Naive B cell (primary cell): ENCODE data around the gene PTPRT. TPM values are rescaled to one million over a fixed set of nuclear protein-coding genes. Genes with fewer than 3 reads are reported as not detected.
"Not testable (repeated sequence)": the region's sequence is repeated elsewhere in the genome, so short reads cannot be mapped to it uniquely, and the experiment has no call there.

ENCODE experiments used
- ATAC-seq, 2 donors: fragments of 150-1000 bp; cut with Tn5 transposase; 2 replicates each; pipeline ENCODE4 v1.10.0; 2021; ENCODE audit warnings: low read depth in 2 of 2, mild to moderate bottlenecking in 2 of 2, moderate library complexity in 2 of 2
- DNase-seq: peaks from one replicate; pipeline ENCODE4 v3.0.0; 2022
- H3K27ac Mint-ChIP-seq, 6 donors: one replicate each; pipeline ENCODE4 v1.8.0; 2020 to 2022; ENCODE audit warnings: mild to moderate bottlenecking in 6 of 6, mixed read lengths in 6 of 6, moderate library complexity in 5 of 6, inconsistent platforms in 2 of 6
- H3K27me3 Mint-ChIP-seq, 3 donors: one replicate each; pipeline ENCODE4 v1.8.0; 2021 to 2022; ENCODE audit warnings: mixed read lengths in 3 of 3, mild to moderate bottlenecking in 1 of 3
- H3K36me3 Mint-ChIP-seq, 2 donors: one replicate each; pipeline ENCODE4 v1.8.0; 2020 to 2022; ENCODE audit warnings: mixed read lengths in 2 of 2, inconsistent platforms in 1 of 2, mild to moderate bottlenecking in 1 of 2
- H3K4me1 Mint-ChIP-seq, 3 donors: one replicate each; pipeline ENCODE4 v1.8.0; 2020 to 2022; ENCODE audit warnings: mixed read lengths in 3 of 3, inconsistent platforms in 1 of 3, mild to moderate bottlenecking in 1 of 3, moderate library complexity in 1 of 3
- H3K4me3 Mint-ChIP-seq, 8 donors: one replicate each; pipeline ENCODE4 v1.8.0; 2020 to 2022; ENCODE audit warnings: mild to moderate bottlenecking in 8 of 8, mixed read lengths in 8 of 8, moderate library complexity in 8 of 8, inconsistent platforms in 2 of 8
- H3K9me3 Mint-ChIP-seq, 7 donors: one replicate each; pipeline ENCODE4 v1.8.0; 2020 to 2022; ENCODE audit warnings: mixed read lengths in 7 of 7, mild to moderate bottlenecking in 5 of 7, inconsistent platforms in 2 of 7, moderate library complexity in 1 of 7
- polyA plus RNA-seq, 6 donors: library from polyadenylated mRNA; unstranded; fragments of 300-500 nt; fragmentation: Illumina TruSeq; gene quantifications; one replicate each; pipeline ENCODE4 v1.2.3, GENCODE V29; 2021; ENCODE audit warnings: low read depth in 6 of 6

PTPRT gene
- polyA plus RNA-seq, 6 donors from 2014 or later: not detected

- H3K4me3 Mint-ChIP-seq: no peak overlapping the region
- DNase-seq: no peak
- H3K4me1 Mint-ChIP-seq: no peaks in the 10 kb centered on the region
- H3K9me3 Mint-ChIP-seq: peaks cover 0 to 18% (median 5%) of the 10 kb centered on the region in 7 donors
- H3K36me3 Mint-ChIP-seq: no peaks in the 10 kb centered on the region
- H3K27ac Mint-ChIP-seq: no peak overlapping the region
- no peak for ATAC-seq
- no peaks in the 10 kb centered on the region for H3K27me3 Mint-ChIP-seq
Observed at GRCh38 chr20:42920776-42921175, 268.9 kb downstream of the PTPRT start.

- Mint-ChIP-seq H3K27ac (no peak overlapping the region), H3K4me3 (no peak overlapping the region), H3K9me3 (peaks cover 0 to 18% (median 11%) of the 10 kb centered on the region in 7 donors), H3K27me3 (no peaks in the 10 kb centered on the region), H3K36me3 (no peaks in the 10 kb centered on the region), H3K4me1 (no peaks in the 10 kb centered on the region)
- ATAC-seq (no peak), DNase-seq (no peak)
Observed at GRCh38 chr20:42919316-42919715, 270.4 kb downstream of the PTPRT start.

- no peaks in the 10 kb centered on the region for H3K27me3 Mint-ChIP-seq
- DNase-seq: no peak
- peaks cover 2 to 14% (median 6%) of the 10 kb centered on the region in 7 donors for H3K9me3 Mint-ChIP-seq
- H3K4me3 Mint-ChIP-seq: no peak overlapping the region
- H3K27ac Mint-ChIP-seq: no peak overlapping the region
- no peaks in the 10 kb centered on the region for H3K36me3 Mint-ChIP-seq
- no peak for ATAC-seq
- H3K4me1 Mint-ChIP-seq: no peaks in the 10 kb centered on the region
Observed at GRCh38 chr20:42915081-42915480, 274.6 kb downstream of the PTPRT start.

GRCh38 chr20:42914302-42914701, 275.4 kb downstream of the PTPRT start:
- ATAC-seq (no peak), DNase-seq (no peak)
- H3K36me3 Mint-ChIP-seq: no peaks in the 10 kb centered on the region
- H3K4me1 Mint-ChIP-seq: no peaks in the 10 kb centered on the region
- peaks cover 2 to 14% (median 8%) of the 10 kb centered on the region in 7 donors for H3K9me3 Mint-ChIP-seq
- H3K27ac Mint-ChIP-seq: no peak overlapping the region
- H3K4me3 Mint-ChIP-seq: no peak overlapping the region
- no peaks in the 10 kb centered on the region for H3K27me3 Mint-ChIP-seq

GRCh38 chr20:42910808-42911207, 278.9 kb downstream of the PTPRT start:
- H3K9me3 Mint-ChIP-seq, DNase-seq, H3K4me3 Mint-ChIP-seq, ATAC-seq, H3K4me1 Mint-ChIP-seq, H3K27ac Mint-ChIP-seq, H3K27me3 Mint-ChIP-seq, H3K36me3 Mint-ChIP-seq: not testable (repeated sequence)

GRCh38 chr20:42907730-42908129, 282.0 kb downstream of the PTPRT start:
- peaks cover 0 to 16% (median 7%) of the 10 kb centered on the region in 7 donors for H3K9me3 Mint-ChIP-seq
- DNase-seq (no peak), ATAC-seq (no peak)
- H3K4me1 Mint-ChIP-seq: no peaks in the 10 kb centered on the region
- H3K4me3 Mint-ChIP-seq: no peak overlapping the region
- H3K36me3 Mint-ChIP-seq: no peaks in the 10 kb centered on the region
- H3K27ac Mint-ChIP-seq: no peak overlapping the region
- no peaks in the 10 kb centered on the region for H3K27me3 Mint-ChIP-seq

- Mint-ChIP-seq H3K27ac (no peak overlapping the region), H3K4me1 (no peaks in the 10 kb centered on the region), H3K36me3 (no peaks in the 10 kb centered on the region), H3K9me3 (peaks cover 0 to 16% (median 7%) of the 10 kb centered on the region in 7 donors), H3K27me3 (no peaks in the 10 kb centered on the region), H3K4me3 (no peak overlapping the region)
- DNase-seq (no peak), ATAC-seq (no peak)
Observed at GRCh38 chr20:42906120-42906519, 283.6 kb downstream of the PTPRT start.

- Mint-ChIP-seq H3K27me3 (no peaks in the 10 kb centered on the region), H3K36me3 (no peaks in the 10 kb centered on the region), H3K4me3 (no peak overlapping the region), H3K27ac (no peak overlapping the region), H3K4me1 (no peaks in the 10 kb centered on the region), H3K9me3 (peaks cover 5 to 9% (median 6%) of the 10 kb centered on the region in 7 donors)
- DNase-seq: no peak
- no peak for ATAC-seq
Observed at GRCh38 chr20:42902509-42902908, 287.2 kb downstream of the PTPRT start.

GRCh38 chr20:42901689-42902440, 287.8 kb downstream of the PTPRT start:
- no peaks in the 10 kb centered on the region for H3K27me3 Mint-ChIP-seq
- no peak overlapping the region for H3K4me3 Mint-ChIP-seq
- no peak overlapping the region for H3K27ac Mint-ChIP-seq
- peaks cover 3 to 9% (median 5%) of the 10 kb centered on the region in 7 donors for H3K9me3 Mint-ChIP-seq
- ATAC-seq: no peak
- H3K36me3 Mint-ChIP-seq: no peaks in the 10 kb centered on the region
- no peak for DNase-seq
- no peaks in the 10 kb centered on the region for H3K4me1 Mint-ChIP-seq

- not testable (repeated sequence) for H3K27ac Mint-ChIP-seq, H3K36me3 Mint-ChIP-seq, H3K9me3 Mint-ChIP-seq, DNase-seq, ATAC-seq, H3K4me1 Mint-ChIP-seq, H3K4me3 Mint-ChIP-seq, H3K27me3 Mint-ChIP-seq
Observed at GRCh38 chr20:42900764-42901163, 288.9 kb downstream of the PTPRT start.

GRCh38 chr20:42895020-42895419, 294.7 kb downstream of the PTPRT start:
- ATAC-seq (no peak), DNase-seq (no peak)
- H3K4me3 Mint-ChIP-seq: no peak overlapping the region
- no peaks in the 10 kb centered on the region for H3K36me3 Mint-ChIP-seq
- no peak overlapping the region for H3K27ac Mint-ChIP-seq
- H3K27me3 Mint-ChIP-seq: no peaks in the 10 kb centered on the region
- H3K9me3 Mint-ChIP-seq: peaks cover 3 to 16% (median 12%) of the 10 kb centered on the region in 7 donors
- H3K4me1 Mint-ChIP-seq: no peaks in the 10 kb centered on the region

- H3K4me1 Mint-ChIP-seq: no peaks in the 10 kb centered on the region
- no peak overlapping the region for H3K4me3 Mint-ChIP-seq
- no peaks in the 10 kb centered on the region for H3K36me3 Mint-ChIP-seq
- peaks cover 3 to 17% (median 10%) of the 10 kb centered on the region in 7 donors for H3K9me3 Mint-ChIP-seq
- ATAC-seq (no peak), DNase-seq (no peak)
- no peak overlapping the region for H3K27ac Mint-ChIP-seq
- no peaks in the 10 kb centered on the region for H3K27me3 Mint-ChIP-seq
Observed at GRCh38 chr20:42894483-42894882, 295.2 kb downstream of the PTPRT start.

- H3K4me1 Mint-ChIP-seq: no peaks in the 10 kb centered on the region
- H3K27ac Mint-ChIP-seq: no peak overlapping the region
- H3K9me3 Mint-ChIP-seq: peaks cover 3 to 19% (median 6%) of the 10 kb centered on the region in 7 donors
- H3K27me3 Mint-ChIP-seq: no peaks in the 10 kb centered on the region
- DNase-seq (no peak), ATAC-seq (no peak)
- H3K36me3 Mint-ChIP-seq: no peaks in the 10 kb centered on the region
- H3K4me3 Mint-ChIP-seq: no peak overlapping the region
Observed at GRCh38 chr20:42889517-42889916, 300.2 kb downstream of the PTPRT start.

GRCh38 chr20:42887281-42887680, 302.4 kb downstream of the PTPRT start:
- H3K4me1 Mint-ChIP-seq: no peaks in the 10 kb centered on the region
- ATAC-seq (no peak), DNase-seq (no peak)
- peaks cover 3 to 12% (median 9%) of the 10 kb centered on the region in 7 donors for H3K9me3 Mint-ChIP-seq
- no peak overlapping the region for H3K4me3 Mint-ChIP-seq
- no peak overlapping the region for H3K27ac Mint-ChIP-seq
- no peaks in the 10 kb centered on the region for H3K36me3 Mint-ChIP-seq
- H3K27me3 Mint-ChIP-seq: no peaks in the 10 kb centered on the region
